Neural crest cell (in vitro differentiated cells): Measurements from ENCODE around the gene CAPN12. TPM values are rescaled to one million over a fixed set of nuclear protein-coding genes. Genes with fewer than 3 reads are reported as not detected.
A peak's percentile ranks its signal among the peaks of the same experiment; 100 is the strongest.

Source experiments
- DNase-seq: peaks from one replicate; pipeline ENCODE4 v3.0.0; 2021; ENCODE audit warnings: low read depth, mixed read lengths, low spot score
- H3K27ac Mint-ChIP-seq: one replicate; pipeline ENCODE4 v1.8.0; 2021; ENCODE audit warnings: mild to moderate bottlenecking, mixed read lengths; ENCODE audit not compliant: unreplicated experiment
- H3K27me3 Mint-ChIP-seq: 2 replicates; pipeline ENCODE4 v1.8.0; 2021; ENCODE audit warnings: low read depth, mild to moderate bottlenecking, mixed read lengths
- H3K36me3 Mint-ChIP-seq: 2 replicates; pipeline ENCODE4 v1.8.0; 2021; ENCODE audit warnings: low read depth, mild to moderate bottlenecking, mixed read lengths
- H3K4me1 Mint-ChIP-seq: 2 replicates; pipeline ENCODE4 v1.8.0; 2021; ENCODE audit warnings: mixed read lengths
- H3K4me3 Mint-ChIP-seq: one replicate; pipeline ENCODE4 v1.8.0; 2021; ENCODE audit warnings: mild to moderate bottlenecking, mixed read lengths
- H3K9me3 Mint-ChIP-seq: 2 replicates; pipeline ENCODE4 v1.8.0; 2021; ENCODE audit warnings: mixed read lengths
- CTCF ChIP-seq: fragments of 200-600 bp; sonication (generic); conservative IDR thresholded peaks from 2 replicates; pipeline ENCODE4 v1.5.0; 2021; ENCODE audit warnings: antibody characterized with exemption, mild to moderate bottlenecking
- total RNA-seq: library from RNA; stranded (reverse); gene quantifications from 2 replicates; pipeline ENCODE4 v1.2.1, GENCODE V29; 2021

Gene CAPN12
- total RNA-seq, 1 donor from 2014 or later: not detected

GRCh38 chr19:38739440-38740256 is 4.6 kb downstream of the CAPN12 start:
- no peak for TF ChIP-seq CTCF
- Mint-ChIP-seq H3K27ac (no peak overlapping the region), H3K4me1 (peaks cover 11% of the 10 kb centered on the region), H3K27me3 (peaks cover 30% of the 10 kb centered on the region), H3K9me3 (no peaks in the 10 kb centered on the region), H3K36me3 (no peaks in the 10 kb centered on the region), H3K4me3 (peak overlapping the region; percentile 4)
- DNase-seq: no peak

- H3K27me3 Mint-ChIP-seq: peaks cover 35% of the 10 kb centered on the region
- H3K36me3 Mint-ChIP-seq: no peaks in the 10 kb centered on the region
- peaks cover 11% of the 10 kb centered on the region for H3K4me1 Mint-ChIP-seq
- no peaks in the 10 kb centered on the region for H3K9me3 Mint-ChIP-seq
- no peak overlapping the region for H3K27ac Mint-ChIP-seq
- no peak for DNase-seq
- H3K4me3 Mint-ChIP-seq: peak overlapping the region; percentile 77
- TF ChIP-seq CTCF: no peak
Measured at GRCh38 chr19:38737921-38738737, 6.1 kb downstream of the CAPN12 start.

GRCh38 chr19:38737281-38737865 is 6.9 kb downstream of the CAPN12 start:
- peak overlapping the region; percentile 77 for H3K4me3 Mint-ChIP-seq
- no peak overlapping the region for H3K27ac Mint-ChIP-seq

GRCh38 chr19:38736413-38737280 is 7.6 kb downstream of the CAPN12 start:
- DNase-seq: no peak
- H3K9me3 Mint-ChIP-seq: no peaks in the 10 kb centered on the region
- peaks cover under 1% of the 10 kb centered on the region for H3K36me3 Mint-ChIP-seq

More at GRCh38 chr19:38737281-38737865, 6.9 kb downstream of the CAPN12 start:
- Mint-ChIP-seq H3K27me3 (peaks cover 35% of the 10 kb centered on the region), H3K36me3 (no peaks in the 10 kb centered on the region), H3K4me1 (peaks cover 11% of the 10 kb centered on the region), H3K9me3 (no peaks in the 10 kb centered on the region)
- TF ChIP-seq CTCF: no peak
- no peak for DNase-seq

More at GRCh38 chr19:38736413-38737280, 7.6 kb downstream of the CAPN12 start:
- no peak for TF ChIP-seq CTCF
- Mint-ChIP-seq H3K4me3 (no peak overlapping the region), H3K27ac (no peak overlapping the region), H3K27me3 (peaks cover 35% of the 10 kb centered on the region), H3K4me1 (peaks cover 11% of the 10 kb centered on the region)
